Esophagus squamous epithelium (tissue), 4 donors: ENCODE data around the gene GPRIN3.

Source experiments
- CTCF ChIP-seq, 6 experiments: fragments of 450-650 bp in 4 of 6; fragments of 200-600 bp in 2 of 6; sonication (generic) in 2 of 6; IDR thresholded peaks; one replicate each; pipeline ENCODE4 v1.5.1; 2016 to 2019; ENCODE audit warnings: antibody characterized with exemption in 6 of 6, mild to moderate bottlenecking in 4 of 6, moderate library complexity in 4 of 6
- POLR2A ChIP-seq, 4 donors: fragments of 450-650 bp; IDR thresholded peaks; one replicate each; pipeline ENCODE4 v1.6.1; 2017; ENCODE audit warnings: antibody characterized with exemption in 4 of 4, mild to moderate bottlenecking in 4 of 4, moderate library complexity in 3 of 4

GRCh38 chr4:89259301-89260028 lies 48.1 kb downstream of the GPRIN3 start:
- TF ChIP-seq POLR2A (IDR thresholded peaks at IDR 0.05), result no peak
- TF ChIP-seq CTCF (IDR thresholded peaks at IDR 0.05), result no peak
